Mammary microvascular endothelial cell (primary cell): ENCODE results near the gene KLHL42. TPM values are rescaled to one million over a fixed set of nuclear protein-coding genes. Genes with fewer than 3 reads are reported as not detected.

Experiments used
- total RNA-seq: library from RNA; depleted of rRNA; stranded (reverse); fragments of >200 nt; gene quantifications from 2 replicates; pipeline ENCODE4 v1.2.3, GENCODE V29; 2015

The KLHL42 gene
- total RNA-seq = 15.5 and 16.2 TPM in 2 replicates

GRCh38 chr12:27779920-27780611, at the start of gene KLHL42, which contains the start of gene MANSC4:
KLHL42 (plus strand) TSS chr12:27780233; CDS start chr12:27780331, 98 bp downstream.
MANSC4 (minus strand) TSS chr12:27780236; CDS start chr12:27771276, 8,960 bp downstream.

Other genes starting within 250 kb of the KLHL42 start
- 2.1 and 4.7 TPM in 2 replicates for gene REP15, start 83.8 kb upstream of the KLHL42 start, total RNA-seq
- gene MRPS35, start 69.4 kb upstream of the KLHL42 start, total RNA-seq = 65.8 and 66.8 TPM in 2 replicates
- gene MANSC4, start within 50 bp of the KLHL42 start, total RNA-seq = not detected in 2 replicates
- gene PTHLH, start 192.5 kb downstream of the KLHL42 start, total RNA-seq = 0.94 TPM in 1 of 2 replicates, not detected in the other